PC-3 (cell line): ENCODE measurements around the gene ATP6V1G2. TPM values are rescaled to one million over a fixed set of nuclear protein-coding genes. Genes with fewer than 3 reads are reported as not detected.

Experiments
- ATAC-seq: fragments of 200-7000 bp; cut with Tn5 transposase; 2 replicates; pipeline ENCODE4 v1.9.1; 2020; ENCODE audit warnings: mild to moderate bottlenecking, moderate library complexity
- BruUV-seq: library from RNA; stranded (reverse); fragments of 400-500 nt; replicated peaks from 2 replicates; lab custom pipeline; 2021; lab: Mats Ljungman, UMichigan
- CTCF ChIA-PET: fragments of 300-600 bp; sonication (Branson Sonifier 250); formaldehyde crosslinking; loops from one replicate; lab custom pipeline; 2022; ENCODE audit warnings: antibody characterized with exemption; lab: Charles Lee
- POLR2A ChIA-PET: fragments of 300-600 bp; sonication (Branson Sonifier 250); formaldehyde crosslinking; loops from one replicate; lab custom pipeline; 2022; ENCODE audit warnings: antibody characterized with exemption; ENCODE audit not compliant: unreplicated experiment; lab: Charles Lee
- DNase-seq: peaks from one replicate; pipeline ENCODE4 v3.0.0-alpha.2; 2015
- H2AFZ ChIP-seq: fragments of 300-600 bp; sonication (generic); 2 replicates; pipeline ENCODE4 v1.6.0; 2016; ENCODE audit warnings: antibody characterized with exemption, low read length
- H3F3A ChIP-seq: fragments of 300-600 bp; sonication (generic); one replicate; pipeline ENCODE4 v1.6.0; 2017; ENCODE audit warnings: antibody characterized with exemption, low read length, control low read depth, mild to moderate bottlenecking; ENCODE audit not compliant: unreplicated experiment
- H3K27ac ChIP-seq: fragments of 300-600 bp; sonication (generic); 2 replicates; pipeline ENCODE4 v1.5.1; 2016; ENCODE audit warnings: mild to moderate bottlenecking, low read length
- H3K27me3 ChIP-seq: fragments of 300-600 bp; sonication (generic); 2 replicates; pipeline ENCODE4 v1.6.1; 2016; ENCODE audit warnings: low read length, mixed read lengths
- H3K36me3 ChIP-seq: fragments of 300-600 bp; sonication (generic); 2 replicates; pipeline ENCODE4 v1.6.1; 2016; ENCODE audit warnings: low read depth, mixed run types, low read length, mixed read lengths
- H3K4me1 ChIP-seq: fragments of 300-600 bp; sonication (generic); 2 replicates; pipeline ENCODE4 v1.5.1; 2016; ENCODE audit warnings: low read length; ENCODE audit not compliant: insufficient read depth
- H3K4me2 ChIP-seq: fragments of 300-600 bp; sonication (generic); 2 replicates; pipeline ENCODE4 v1.6.0; 2016; ENCODE audit warnings: low read length
- H3K4me3 ChIP-seq: fragments of 300-600 bp; sonication (generic); 2 replicates; pipeline ENCODE4 v1.5.1; 2016; ENCODE audit warnings: mild to moderate bottlenecking, low read length, mixed read lengths
- H3K79me2 ChIP-seq: fragments of 300-600 bp; sonication (generic); 2 replicates; pipeline ENCODE4 v1.6.1; 2017; ENCODE audit warnings: low read length, mixed read lengths
- H3K9ac ChIP-seq: fragments of 300-600 bp; sonication (generic); 2 replicates; pipeline ENCODE4 v1.6.0; 2016; ENCODE audit warnings: mild to moderate bottlenecking, low read length
- H3K9me2 ChIP-seq: fragments of 300-600 bp; sonication (generic); replicated peaks from 2 replicates; pipeline ENCODE4 v1.6.1; 2016; ENCODE audit warnings: mixed run types, low read length, mixed read lengths
- H3K9me3 ChIP-seq: fragments of 300-600 bp; sonication (generic); 2 replicates; pipeline ENCODE4 v1.6.1; 2016; ENCODE audit warnings: low read length, mixed read lengths
- H4K20me1 ChIP-seq: fragments of 300-600 bp; sonication (generic); 2 replicates; pipeline ENCODE4 v1.6.1; 2016; ENCODE audit warnings: low read length, mixed read lengths
- CTCF ChIP-seq: fragments of 300-600 bp; sonication (generic); conservative IDR thresholded peaks from 2 replicates; pipeline ENCODE4 v1.5.1; 2017; ENCODE audit warnings: antibody characterized with exemption, low read depth, mild to moderate bottlenecking, low read length
- EZH2 ChIP-seq: fragments of 300-600 bp; sonication (generic); IDR thresholded peaks from one replicate; pipeline ENCODE4 v1.6.1; 2017; ENCODE audit warnings: antibody characterized with exemption, mild to moderate bottlenecking, low read length; ENCODE audit not compliant: unreplicated experiment
- EZH2phosphoT487 ChIP-seq: fragments of 300-600 bp; sonication (generic); IDR thresholded peaks from 2 replicates; pipeline ENCODE4 v1.6.1; 2018; ENCODE audit warnings: mild to moderate bottlenecking, antibody characterized with exemption, low read length, borderline replicate concordance
- intact Hi-C: fragments of 100-400 bp; cut with micrococcal nuclease; formaldehyde crosslinking; loops from 2 replicates; pipeline ENCODE4 v1.9.0; 2023
- total RNA-seq: library from RNA; depleted of rRNA; stranded (reverse); fragments of >200 nt; gene quantifications from 2 replicates; pipeline ENCODE4 v1.2.3, GENCODE V29; 2014

Gene ATP6V1G2
- total RNA-seq, 1 experiment from 2014 or later, result 1.2 TPM

GRCh38 chr6:31547727-31548543, 1.5 kb upstream of the ATP6V1G2 start:
- peaks cover 18% of the 10 kb centered on the region for H3K4me1 ChIP-seq
- no peaks in the 10 kb centered on the region for H3K27me3 ChIP-seq
- H3F3A ChIP-seq, result no peaks in the 10 kb centered on the region
- ATAC-seq (no peak), DNase-seq (no peak)
- TSS peak; percentile 58 for BruUV-seq
- H3K36me3 ChIP-seq, result peaks cover 8% of the 10 kb centered on the region; the same call in 1 of the 2 replicates
- TF ChIP-seq EZH2phosphoT487, result no peak
- no peaks in the 10 kb centered on the region for H3K9me2 ChIP-seq
- no peaks in the 10 kb centered on the region for H3K9me3 ChIP-seq
- peak overlapping the region; percentile 97 for H3K9ac ChIP-seq
- peak overlapping the region; percentile 41 for H3K27ac ChIP-seq
- H2AFZ ChIP-seq, result peak overlapping the region; percentile 54
- CTCF ChIA-PET, result interaction anchor here (0.6 to 2.1 kb wide), 4 partner anchors 50 to 279 kb away, joined by 3 to 9 read pairs (median 4); no protein-coding TSS in a partner anchor
- POLR2A ChIA-PET, result interaction anchor here (0.6 to 0.7 kb wide), 2 partner anchors 85 to 1426 kb away, joined by 3 read pairs; no protein-coding TSS in a partner anchor
- peak overlapping the region; percentile 76 for H3K4me3 ChIP-seq
- H3K4me2 ChIP-seq, result peak overlapping the region; percentile 96
- no peaks in the 10 kb centered on the region for H4K20me1 ChIP-seq
- intact Hi-C loops, result loop anchor here (5.0 kb wide), 1 partner anchor 119 kb away; the partner anchor contains the start of genes CSNK2B and LY6G5B
- H3K79me2 ChIP-seq, result peaks cover 28% of the 10 kb centered on the region

- Histone ChIP-seq H3K9me3 (no peaks in the 10 kb centered on the region), H3K9ac (peak within 1 kb of the TSS; percentile 97), H3K4me1 (peaks cover 20% of the 10 kb centered on the region), H3K4me2 (peak within 1 kb of the TSS; percentile 96), H2AFZ (peak within 1 kb of the TSS; percentile 82), H3K79me2 (peaks cover 33% of the 10 kb centered on the region), H3K9me2 (no peaks in the 10 kb centered on the region), H3F3A (no peaks in the 10 kb centered on the region), H4K20me1 (no peaks in the 10 kb centered on the region), H3K27ac (peak within 1 kb of the TSS; percentile 41), H3K4me3 (peak within 1 kb of the TSS; percentile 76), H3K27me3 (no peaks in the 10 kb centered on the region), H3K36me3 (peaks cover 8% of the 10 kb centered on the region; the same call in 1 of the 2 replicates)
- intact Hi-C loops, result loop anchor here (1.0 to 5.0 kb wide), 3 partner anchors 51 to 120 kb away; partner anchors contain the start of genes CSNK2B and LY6G5B
- POLR2A ChIA-PET, result interaction anchor here (0.6 to 0.7 kb wide), 2 partner anchors 85 to 1427 kb away, joined by 3 read pairs; no protein-coding TSS in a partner anchor
- DNase-seq, result peak; percentile 95
- no TSS peak for BruUV-seq
- ATAC-seq, result peak; percentile 81
- TF ChIP-seq EZH2 (no peak), CTCF (no peak), EZH2phosphoT487 (no peak)
- CTCF ChIA-PET, result interaction anchor here (0.6 to 2.1 kb wide), 3 partner anchors 51 to 278 kb away, joined by 3 to 9 read pairs (median 4); no protein-coding TSS in a partner anchor
Measured at GRCh38 chr6:31546958-31547726, 734 bp upstream of the ATP6V1G2 start, which contains the start of gene NFKBIL1. Gene NFKBIL1 (plus strand): TSS chr6:31547608. CDS start chr6:31547695, 87 bp downstream.

GRCh38 chr6:31545291-31545690, 1.1 kb downstream of the ATP6V1G2 start:
- Histone ChIP-seq H3K4me1 (peaks cover 20% of the 10 kb centered on the region), H3K9ac (no peak overlapping the region), H3K9me3 (no peaks in the 10 kb centered on the region), H3K4me2 (no peak overlapping the region), H2AFZ (no peak overlapping the region), H3K79me2 (peaks cover 49% of the 10 kb centered on the region), H3K27me3 (no peaks in the 10 kb centered on the region), H3K9me2 (no peaks in the 10 kb centered on the region), H4K20me1 (peaks cover 8% of the 10 kb centered on the region), H3K4me3 (no peak overlapping the region), H3F3A (no peaks in the 10 kb centered on the region), H3K27ac (no peak overlapping the region), H3K36me3 (peaks cover 12% of the 10 kb centered on the region)
- BruUV-seq, result no TSS peak
- DNase-seq (no peak), ATAC-seq (no peak)
- ChIA-PET POLR2A (no interaction called here), CTCF (no interaction called here)
- intact Hi-C loops, result loop anchor here (5.0 kb wide), 1 partner anchor 122 kb away; the partner anchor contains the start of genes CSNK2B and LY6G5B
- TF ChIP-seq EZH2, result no peak
- TF ChIP-seq CTCF, result no peak
- TF ChIP-seq EZH2phosphoT487, result no peak
